OCI-LY1 (cell line): ENCODE results near the gene LST1.

Experiments used
- H2AFZ ChIP-seq: fragments of 200-600 bp; sonication (generic), shearing (Covaris generic); 2 replicates; pipeline ENCODE4 v1.6.0; 2014; ENCODE audit warnings: antibody characterized with exemption, mild to moderate bottlenecking, low read length
- H3F3A ChIP-seq: fragments of 200-600 bp; sonication (generic), shearing (Covaris generic); 2 replicates; pipeline ENCODE4 v1.6.0; 2014; ENCODE audit warnings: mild to moderate bottlenecking, antibody characterized with exemption, low read length, moderate library complexity; ENCODE audit not compliant: insufficient read depth
- H3K27ac ChIP-seq: fragments of 200-600 bp; sonication (generic); 2 replicates; pipeline ENCODE4 v1.5.1; 2014; ENCODE audit warnings: low read length, mixed run types, mild to moderate bottlenecking, low read depth; ENCODE audit not compliant: poor library complexity, severe bottlenecking
- H3K27me3 ChIP-seq: fragments of 200-600 bp; sonication (generic); 2 replicates; pipeline ENCODE4 v1.6.0; 2014; ENCODE audit warnings: antibody characterized with exemption, mild to moderate bottlenecking, low read length, moderate library complexity; ENCODE audit not compliant: insufficient read depth
- H3K36me3 ChIP-seq: fragments of 200-600 bp; sonication (generic); 2 replicates; pipeline ENCODE4 v1.6.1; 2014; ENCODE audit warnings: mild to moderate bottlenecking, antibody characterized with exemption, low read length, moderate library complexity, mixed read lengths; ENCODE audit not compliant: insufficient read depth
- H3K4me1 ChIP-seq: fragments of 200-600 bp; sonication (generic); 2 replicates; pipeline ENCODE4 v1.5.1; 2014; ENCODE audit warnings: mild to moderate bottlenecking, low read length, moderate library complexity; ENCODE audit not compliant: insufficient read depth, severe bottlenecking
- H3K4me2 ChIP-seq: fragments of 200-600 bp; sonication (generic), shearing (Covaris generic); 2 replicates; pipeline ENCODE4 v1.6.1; 2014; ENCODE audit warnings: low read length
- H3K4me3 ChIP-seq: fragments of 200-600 bp; sonication (generic); 2 replicates; pipeline ENCODE4 v1.5.1; 2014; ENCODE audit warnings: low read length, low read depth, mild to moderate bottlenecking, mixed read lengths; ENCODE audit not compliant: poor library complexity, severe bottlenecking
- H3K79me2 ChIP-seq: fragments of 200-600 bp; shearing (Covaris generic); 2 replicates; pipeline ENCODE4 v1.6.1; 2016; ENCODE audit warnings: mixed run types, low read length, mixed read lengths; ENCODE audit not compliant: insufficient read depth
- H3K9ac ChIP-seq: fragments of 200-600 bp; sonication (generic), shearing (Covaris generic); 2 replicates; pipeline ENCODE4 v1.6.1; 2014; ENCODE audit warnings: mild to moderate bottlenecking, low read length, mixed read lengths
- H3K9me2 ChIP-seq: fragments of 200-600 bp; sonication (generic), shearing (Covaris generic); 2 replicates; pipeline ENCODE4 v1.6.1; 2014; ENCODE audit warnings: low read depth, mild to moderate bottlenecking, low read length, mixed read lengths
- H3K9me3 ChIP-seq: fragments of 200-600 bp; shearing (Covaris generic); 2 replicates; pipeline ENCODE4 v1.6.1; 2014; ENCODE audit warnings: low read length, mixed read lengths
- H4K20me1 ChIP-seq: fragments of 200-600 bp; sonication (generic), shearing (Covaris generic); 2 replicates; pipeline ENCODE4 v1.6.0; 2016; ENCODE audit warnings: mild to moderate bottlenecking, low read length; ENCODE audit not compliant: insufficient read depth
- EZH2 ChIP-seq: fragments of 200-600 bp; sonication (generic), shearing (Covaris generic); IDR thresholded peaks from 2 replicates; pipeline ENCODE4 v1.8.0; 2017; ENCODE audit warnings: borderline replicate concordance, mixed run types, mild to moderate bottlenecking, antibody characterized with exemption, low read length, moderate library complexity, mixed read lengths
- TF ChIP-seq, protein P1 (sequence below): fragments of 200-600 bp; sonication (generic), shearing (Covaris generic); IDR thresholded peaks from 2 replicates; pipeline ENCODE4 v1.5.1; 2017; ENCODE audit warnings: mild to moderate bottlenecking, antibody characterized with exemption, low read length, moderate library complexity, mixed read lengths

Gene LST1

DNA sequence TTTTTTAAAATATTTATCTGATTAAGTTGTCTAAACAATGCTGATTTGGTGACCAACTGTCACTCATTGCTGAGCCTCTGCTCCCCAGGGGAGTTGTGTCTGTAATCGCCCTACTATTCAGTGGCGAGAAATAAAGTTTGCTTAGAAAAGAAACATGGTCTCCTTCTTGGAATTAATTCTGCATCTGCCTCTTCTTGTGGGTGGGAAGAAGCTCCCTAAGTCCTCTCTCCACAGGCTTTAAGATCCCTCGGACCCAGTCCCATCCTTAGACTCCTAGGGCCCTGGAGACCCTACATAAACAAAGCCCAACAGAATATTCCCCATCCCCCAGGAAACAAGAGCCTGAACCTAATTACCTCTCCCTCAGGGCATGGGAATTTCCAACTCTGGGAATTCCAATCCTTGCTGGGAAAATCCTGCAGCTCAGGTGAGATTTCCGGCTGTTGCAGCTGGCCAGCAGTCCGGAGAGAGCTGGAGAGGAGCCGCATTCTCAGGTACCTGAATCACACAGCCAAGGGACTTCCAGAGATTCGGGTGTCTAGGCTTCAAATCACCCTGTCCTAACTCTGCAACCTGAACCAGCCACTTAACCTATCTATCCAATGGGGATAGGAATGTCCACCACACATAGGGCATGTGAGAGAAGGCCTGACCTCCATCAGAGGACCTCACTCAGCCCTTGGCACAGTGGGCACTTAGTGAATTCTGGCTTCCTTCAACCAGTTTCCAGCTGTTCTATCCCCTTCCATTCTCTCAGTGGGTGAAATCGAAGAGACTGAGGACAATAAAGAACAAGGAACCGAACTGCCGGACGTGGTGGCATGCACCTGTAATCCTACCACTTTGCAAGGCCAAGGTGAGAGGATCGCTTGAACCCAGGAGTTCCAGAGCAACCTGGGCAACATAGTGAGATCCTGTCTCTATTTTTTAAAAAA is 7.6 kb upstream of the LST1 start:
- H3K9ac ChIP-seq, result no peak overlapping the region
- peaks cover 54% of the 10 kb centered on the region for H3K4me1 ChIP-seq
- no peak overlapping the region for H3K27ac ChIP-seq
- no peaks in the 10 kb centered on the region for H3K9me3 ChIP-seq
- no peaks in the 10 kb centered on the region for H3K36me3 ChIP-seq
- H3K9me2 ChIP-seq, result no peaks in the 10 kb centered on the region
- H3K4me2 ChIP-seq, result no peak overlapping the region
- no peak for TF ChIP-seq EZH2
- TF ChIP-seq, protein P1, sequence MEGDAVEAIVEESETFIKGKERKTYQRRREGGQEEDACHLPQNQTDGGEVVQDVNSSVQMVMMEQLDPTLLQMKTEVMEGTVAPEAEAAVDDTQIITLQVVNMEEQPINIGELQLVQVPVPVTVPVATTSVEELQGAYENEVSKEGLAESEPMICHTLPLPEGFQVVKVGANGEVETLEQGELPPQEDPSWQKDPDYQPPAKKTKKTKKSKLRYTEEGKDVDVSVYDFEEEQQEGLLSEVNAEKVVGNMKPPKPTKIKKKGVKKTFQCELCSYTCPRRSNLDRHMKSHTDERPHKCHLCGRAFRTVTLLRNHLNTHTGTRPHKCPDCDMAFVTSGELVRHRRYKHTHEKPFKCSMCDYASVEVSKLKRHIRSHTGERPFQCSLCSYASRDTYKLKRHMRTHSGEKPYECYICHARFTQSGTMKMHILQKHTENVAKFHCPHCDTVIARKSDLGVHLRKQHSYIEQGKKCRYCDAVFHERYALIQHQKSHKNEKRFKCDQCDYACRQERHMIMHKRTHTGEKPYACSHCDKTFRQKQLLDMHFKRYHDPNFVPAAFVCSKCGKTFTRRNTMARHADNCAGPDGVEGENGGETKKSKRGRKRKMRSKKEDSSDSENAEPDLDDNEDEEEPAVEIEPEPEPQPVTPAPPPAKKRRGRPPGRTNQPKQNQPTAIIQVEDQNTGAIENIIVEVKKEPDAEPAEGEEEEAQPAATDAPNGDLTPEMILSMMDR, result no peak
- no peaks in the 10 kb centered on the region for H3K27me3 ChIP-seq
- no peaks in the 10 kb centered on the region for H4K20me1 ChIP-seq
- no peak overlapping the region for H3K4me3 ChIP-seq
- no peaks in the 10 kb centered on the region for H3K79me2 ChIP-seq
- H2AFZ ChIP-seq, result no peak overlapping the region
- no peaks in the 10 kb centered on the region for H3F3A ChIP-seq

GRCh38 chr6:31579119-31579505 is 7.0 kb upstream of the LST1 start:
- H3K4me3 ChIP-seq, result no peak overlapping the region
- no peak overlapping the region for H2AFZ ChIP-seq
- TF ChIP-seq EZH2, result no peak
- TF ChIP-seq, protein P1, result no peak
- no peak overlapping the region for H3K27ac ChIP-seq
- no peak overlapping the region for H3K4me2 ChIP-seq
- no peaks in the 10 kb centered on the region for H3K9me3 ChIP-seq
- no peaks in the 10 kb centered on the region for H4K20me1 ChIP-seq
- H3K9ac ChIP-seq, result no peak overlapping the region
- H3K4me1 ChIP-seq, result peaks cover 55% of the 10 kb centered on the region
- no peaks in the 10 kb centered on the region for H3K36me3 ChIP-seq
- no peaks in the 10 kb centered on the region for H3K79me2 ChIP-seq
- no peaks in the 10 kb centered on the region for H3K27me3 ChIP-seq
- no peaks in the 10 kb centered on the region for H3F3A ChIP-seq
- no peaks in the 10 kb centered on the region for H3K9me2 ChIP-seq

- H3K4me2 ChIP-seq, result peak overlapping the region; percentile 88
- no peaks in the 10 kb centered on the region for H3K27me3 ChIP-seq
- peak overlapping the region; percentile 92 for H3K4me3 ChIP-seq
- H3K79me2 ChIP-seq, result no peaks in the 10 kb centered on the region
- H4K20me1 ChIP-seq, result no peaks in the 10 kb centered on the region
- H2AFZ ChIP-seq, result no peak overlapping the region
- no peaks in the 10 kb centered on the region for H3K9me3 ChIP-seq
- H3F3A ChIP-seq, result no peaks in the 10 kb centered on the region
- peak overlapping the region; percentile 8 for H3K27ac ChIP-seq
- H3K9me2 ChIP-seq, result no peaks in the 10 kb centered on the region
- H3K9ac ChIP-seq, result peak overlapping the region; percentile 88; the same call in 1 of the 2 replicates
- no peaks in the 10 kb centered on the region for H3K36me3 ChIP-seq
- H3K4me1 ChIP-seq, result peaks cover 60% of the 10 kb centered on the region
- TF ChIP-seq, protein P1, result no peak
- no peak for TF ChIP-seq EZH2
Measured at GRCh38 chr6:31579546-31580437, 6.3 kb upstream of the LST1 start.
